ENCODE measurements around the gene WFIKKN1.

DNA sequence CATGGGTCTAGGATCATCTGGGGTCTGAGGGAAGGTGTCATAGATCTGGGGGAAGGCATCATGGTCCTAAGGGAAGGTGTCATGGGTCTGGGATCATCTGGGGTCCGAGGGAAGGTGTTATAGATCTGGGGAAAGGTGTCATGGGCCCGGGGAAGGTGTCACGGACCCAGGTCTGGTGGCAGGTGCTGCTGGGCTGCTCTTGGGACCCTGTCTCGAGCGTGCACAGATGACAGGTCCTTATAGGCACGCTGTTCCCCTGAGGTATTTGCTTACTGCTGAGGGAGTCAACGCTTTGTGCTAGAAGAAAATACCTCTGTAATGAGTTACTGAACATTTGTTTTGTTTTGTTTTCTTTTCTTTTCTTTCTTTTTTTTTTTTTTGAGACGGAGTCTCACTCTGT, 39.6 kb upstream of the WFIKKN1 start:
- TF ChIP-seq, protein P1, sequence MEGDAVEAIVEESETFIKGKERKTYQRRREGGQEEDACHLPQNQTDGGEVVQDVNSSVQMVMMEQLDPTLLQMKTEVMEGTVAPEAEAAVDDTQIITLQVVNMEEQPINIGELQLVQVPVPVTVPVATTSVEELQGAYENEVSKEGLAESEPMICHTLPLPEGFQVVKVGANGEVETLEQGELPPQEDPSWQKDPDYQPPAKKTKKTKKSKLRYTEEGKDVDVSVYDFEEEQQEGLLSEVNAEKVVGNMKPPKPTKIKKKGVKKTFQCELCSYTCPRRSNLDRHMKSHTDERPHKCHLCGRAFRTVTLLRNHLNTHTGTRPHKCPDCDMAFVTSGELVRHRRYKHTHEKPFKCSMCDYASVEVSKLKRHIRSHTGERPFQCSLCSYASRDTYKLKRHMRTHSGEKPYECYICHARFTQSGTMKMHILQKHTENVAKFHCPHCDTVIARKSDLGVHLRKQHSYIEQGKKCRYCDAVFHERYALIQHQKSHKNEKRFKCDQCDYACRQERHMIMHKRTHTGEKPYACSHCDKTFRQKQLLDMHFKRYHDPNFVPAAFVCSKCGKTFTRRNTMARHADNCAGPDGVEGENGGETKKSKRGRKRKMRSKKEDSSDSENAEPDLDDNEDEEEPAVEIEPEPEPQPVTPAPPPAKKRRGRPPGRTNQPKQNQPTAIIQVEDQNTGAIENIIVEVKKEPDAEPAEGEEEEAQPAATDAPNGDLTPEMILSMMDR (conservative IDR thresholded peaks at IDR 0.05; ENCODE audit: low read depth in 2 of 2) = no peak
- TF ChIP-seq, protein P2, sequence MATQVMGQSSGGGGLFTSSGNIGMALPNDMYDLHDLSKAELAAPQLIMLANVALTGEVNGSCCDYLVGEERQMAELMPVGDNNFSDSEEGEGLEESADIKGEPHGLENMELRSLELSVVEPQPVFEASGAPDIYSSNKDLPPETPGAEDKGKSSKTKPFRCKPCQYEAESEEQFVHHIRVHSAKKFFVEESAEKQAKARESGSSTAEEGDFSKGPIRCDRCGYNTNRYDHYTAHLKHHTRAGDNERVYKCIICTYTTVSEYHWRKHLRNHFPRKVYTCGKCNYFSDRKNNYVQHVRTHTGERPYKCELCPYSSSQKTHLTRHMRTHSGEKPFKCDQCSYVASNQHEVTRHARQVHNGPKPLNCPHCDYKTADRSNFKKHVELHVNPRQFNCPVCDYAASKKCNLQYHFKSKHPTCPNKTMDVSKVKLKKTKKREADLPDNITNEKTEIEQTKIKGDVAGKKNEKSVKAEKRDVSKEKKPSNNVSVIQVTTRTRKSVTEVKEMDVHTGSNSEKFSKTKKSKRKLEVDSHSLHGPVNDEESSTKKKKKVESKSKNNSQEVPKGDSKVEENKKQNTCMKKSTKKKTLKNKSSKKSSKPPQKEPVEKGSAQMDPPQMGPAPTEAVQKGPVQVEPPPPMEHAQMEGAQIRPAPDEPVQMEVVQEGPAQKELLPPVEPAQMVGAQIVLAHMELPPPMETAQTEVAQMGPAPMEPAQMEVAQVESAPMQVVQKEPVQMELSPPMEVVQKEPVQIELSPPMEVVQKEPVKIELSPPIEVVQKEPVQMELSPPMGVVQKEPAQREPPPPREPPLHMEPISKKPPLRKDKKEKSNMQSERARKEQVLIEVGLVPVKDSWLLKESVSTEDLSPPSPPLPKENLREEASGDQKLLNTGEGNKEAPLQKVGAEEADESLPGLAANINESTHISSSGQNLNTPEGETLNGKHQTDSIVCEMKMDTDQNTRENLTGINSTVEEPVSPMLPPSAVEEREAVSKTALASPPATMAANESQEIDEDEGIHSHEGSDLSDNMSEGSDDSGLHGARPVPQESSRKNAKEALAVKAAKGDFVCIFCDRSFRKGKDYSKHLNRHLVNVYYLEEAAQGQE (IDR thresholded peaks at IDR 0.05; ENCODE audit: unreplicated experiment) = no peak
- TF ChIP-seq EZH2phosphoT487 (IDR thresholded peaks at IDR 0.05; ENCODE audit: unreplicated experiment) (no peak), POLR2AphosphoS5 (IDR thresholded peaks at IDR 0.05; ENCODE audit: low read depth) (no peak), EZH2 (IDR thresholded peaks at IDR 0.05; ENCODE audit: low read depth, unreplicated experiment) (no peak), STAT1 (IDR thresholded peaks at IDR 0.05; ENCODE audit: unreplicated experiment) (no peak)
- TF ChIP-seq, protein P3, sequence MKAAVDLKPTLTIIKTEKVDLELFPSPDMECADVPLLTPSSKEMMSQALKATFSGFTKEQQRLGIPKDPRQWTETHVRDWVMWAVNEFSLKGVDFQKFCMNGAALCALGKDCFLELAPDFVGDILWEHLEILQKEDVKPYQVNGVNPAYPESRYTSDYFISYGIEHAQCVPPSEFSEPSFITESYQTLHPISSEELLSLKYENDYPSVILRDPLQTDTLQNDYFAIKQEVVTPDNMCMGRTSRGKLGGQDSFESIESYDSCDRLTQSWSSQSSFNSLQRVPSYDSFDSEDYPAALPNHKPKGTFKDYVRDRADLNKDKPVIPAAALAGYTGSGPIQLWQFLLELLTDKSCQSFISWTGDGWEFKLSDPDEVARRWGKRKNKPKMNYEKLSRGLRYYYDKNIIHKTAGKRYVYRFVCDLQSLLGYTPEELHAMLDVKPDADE (IDR thresholded peaks at IDR 0.05) = no peak

Data from GM23338 (cell line).